ENCODE measurements around the gene CREG2. TPM values are rescaled to one million over a fixed set of nuclear protein-coding genes. Genes with fewer than 3 reads are reported as not detected.
A peak's percentile ranks its signal among the peaks of the same experiment; 100 is the strongest.

The CREG2 gene, protein sequence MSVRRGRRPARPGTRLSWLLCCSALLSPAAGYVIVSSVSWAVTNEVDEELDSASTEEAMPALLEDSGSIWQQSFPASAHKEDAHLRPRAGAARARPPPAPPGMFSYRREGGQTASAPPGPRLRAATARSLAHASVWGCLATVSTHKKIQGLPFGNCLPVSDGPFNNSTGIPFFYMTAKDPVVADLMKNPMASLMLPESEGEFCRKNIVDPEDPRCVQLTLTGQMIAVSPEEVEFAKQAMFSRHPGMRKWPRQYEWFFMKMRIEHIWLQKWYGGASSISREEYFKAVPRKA
- under 1 TPM in 2 of 4 donors, not detected in 2; 0.13 to 0.34 TPM for total RNA-seq
- polyA plus RNA-seq: under 1 TPM in 2 of 3 donors, not detected in 1; 0.04 to 0.07 TPM
- long read RNA-seq, donor 1: 0 reads
- long read RNA-seq, donor 2: 0 reads

DNA sequence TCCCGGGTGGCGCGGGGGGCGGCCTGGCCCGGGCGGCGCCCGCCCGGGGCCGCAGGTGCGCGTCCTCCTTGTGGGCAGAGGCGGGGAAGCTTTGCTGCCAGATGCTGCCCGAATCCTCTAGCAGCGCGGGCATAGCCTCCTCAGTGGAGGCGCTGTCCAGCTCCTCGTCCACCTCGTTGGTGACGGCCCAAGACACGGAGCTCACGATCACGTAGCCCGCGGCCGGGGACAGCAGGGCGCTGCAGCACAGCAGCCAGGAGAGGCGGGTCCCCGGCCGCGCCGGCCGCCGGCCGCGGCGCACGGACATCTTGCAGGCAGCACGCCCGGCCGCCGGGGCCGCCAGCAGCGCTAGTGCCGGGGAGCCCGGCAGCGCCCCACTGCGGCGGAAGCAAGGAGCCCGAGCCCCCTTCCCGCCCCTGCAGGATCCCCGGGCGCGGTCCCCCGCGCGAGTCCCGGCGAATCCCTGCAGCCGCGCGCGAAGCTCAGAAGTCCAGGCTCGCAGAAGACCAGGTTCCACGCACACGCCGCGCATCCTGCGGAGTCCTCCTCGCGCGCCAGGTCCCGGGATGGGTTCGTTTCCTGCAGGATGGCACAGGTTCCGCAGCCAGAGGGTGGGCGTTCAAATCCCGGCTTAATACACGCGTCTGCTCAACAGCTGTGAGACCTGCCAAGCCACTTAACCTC, at the start of gene CREG2:
Gene CREG2 (minus strand): TSS at position 353 of the 684 bp plus-strand sequence. CDS start 46 bp downstream, at position 307.
- peak within 1 kb of the TSS; percentile 61 for H3K4me3 ChIP-seq
- peaks cover 0 to 77% (median 14%) of the 10 kb centered on the region in 3 donors for H3K27me3 ChIP-seq (ENCODE audit: insufficient read depth in 3 of 3, low read length in 2 of 3)
- intact Hi-C loops (cut with DNase I): no loop called here
- no peaks in the 10 kb centered on the region for H3K9me3 ChIP-seq
- H3K36me3 ChIP-seq (ENCODE audit: insufficient read depth in 1 of 2, low read depth in 1 of 2): no peaks in the 10 kb centered on the region
- H3K4me1 ChIP-seq: peaks cover 9% of the 10 kb centered on the region
- DNase-seq (peak; percentile 64 to 72), ATAC-seq (peak; percentile 76 to 85 (median 80))
- TF ChIP-seq, protein P1, sequence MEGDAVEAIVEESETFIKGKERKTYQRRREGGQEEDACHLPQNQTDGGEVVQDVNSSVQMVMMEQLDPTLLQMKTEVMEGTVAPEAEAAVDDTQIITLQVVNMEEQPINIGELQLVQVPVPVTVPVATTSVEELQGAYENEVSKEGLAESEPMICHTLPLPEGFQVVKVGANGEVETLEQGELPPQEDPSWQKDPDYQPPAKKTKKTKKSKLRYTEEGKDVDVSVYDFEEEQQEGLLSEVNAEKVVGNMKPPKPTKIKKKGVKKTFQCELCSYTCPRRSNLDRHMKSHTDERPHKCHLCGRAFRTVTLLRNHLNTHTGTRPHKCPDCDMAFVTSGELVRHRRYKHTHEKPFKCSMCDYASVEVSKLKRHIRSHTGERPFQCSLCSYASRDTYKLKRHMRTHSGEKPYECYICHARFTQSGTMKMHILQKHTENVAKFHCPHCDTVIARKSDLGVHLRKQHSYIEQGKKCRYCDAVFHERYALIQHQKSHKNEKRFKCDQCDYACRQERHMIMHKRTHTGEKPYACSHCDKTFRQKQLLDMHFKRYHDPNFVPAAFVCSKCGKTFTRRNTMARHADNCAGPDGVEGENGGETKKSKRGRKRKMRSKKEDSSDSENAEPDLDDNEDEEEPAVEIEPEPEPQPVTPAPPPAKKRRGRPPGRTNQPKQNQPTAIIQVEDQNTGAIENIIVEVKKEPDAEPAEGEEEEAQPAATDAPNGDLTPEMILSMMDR (IDR thresholded peaks at IDR 0.05): peak; percentile 33
- WGBS, 3 donors: 0 to 1% (median 0%) methylated on average over 43 to 79 of the region's 79 CpGs
- H3K27ac ChIP-seq: no peak within 1 kb of the TSS

DNA sequence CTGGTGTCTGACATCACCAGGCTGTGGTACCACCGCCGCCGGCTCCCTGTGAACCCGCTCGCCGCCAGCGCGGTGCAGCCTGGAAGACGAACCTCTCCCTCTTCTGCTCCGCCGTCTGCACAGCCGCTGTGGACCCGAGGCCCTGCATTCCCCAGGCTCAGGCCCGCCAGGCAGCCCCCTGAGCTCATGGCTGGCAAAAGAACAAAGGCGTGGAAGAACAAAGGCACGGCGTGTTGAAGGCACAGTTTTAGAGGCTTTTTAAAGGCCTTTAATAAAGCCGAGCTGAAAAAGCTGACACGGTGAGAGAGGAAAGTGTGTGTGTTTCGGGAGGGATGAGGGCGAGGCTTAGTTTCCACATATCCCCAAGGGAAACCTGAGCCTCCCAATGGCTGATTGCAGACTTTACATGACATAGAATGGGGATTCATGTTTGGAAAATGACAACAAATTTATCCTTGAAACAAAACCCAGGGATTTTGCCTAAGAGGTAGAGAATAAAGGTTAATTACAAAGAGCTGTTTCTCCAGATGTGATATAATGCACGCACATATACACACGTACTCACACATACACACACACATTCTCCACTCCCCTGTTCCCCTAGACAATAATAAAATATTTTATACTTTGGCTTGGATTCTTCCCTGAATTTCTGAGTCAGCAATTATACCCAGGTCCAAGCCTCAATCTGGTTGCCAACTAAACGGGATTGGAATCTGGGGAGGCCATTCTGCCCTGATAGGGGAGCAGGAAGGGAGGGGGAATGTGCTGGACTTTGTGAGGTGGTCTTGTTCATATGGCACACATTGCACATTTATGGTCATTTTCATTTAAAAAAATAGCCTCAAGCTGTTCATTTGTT, 47.9 kb upstream of the CREG2 start:
- Histone ChIP-seq H3K4me3 (no peak overlapping the region), H3K9me3 (no peaks in the 10 kb centered on the region), H3K4me1 (no peaks in the 10 kb centered on the region), H3K36me3 (ENCODE audit: insufficient read depth in 1 of 2, low read depth in 1 of 2) (no peaks in the 10 kb centered on the region), H3K27me3 (ENCODE audit: insufficient read depth in 3 of 3, low read length in 2 of 3) (no peaks in the 10 kb centered on the region), H3K27ac (no peak overlapping the region)
- no peak for DNase-seq
- TF ChIP-seq, protein P1 (IDR thresholded peaks at IDR 0.05): no peak
- WGBS, 3 donors: 39 to 51% (median 46%) methylated on average over 24 of the region's 24 CpGs
- ATAC-seq: no peak
- intact Hi-C loops (cut with DNase I): no loop called here

DNA sequence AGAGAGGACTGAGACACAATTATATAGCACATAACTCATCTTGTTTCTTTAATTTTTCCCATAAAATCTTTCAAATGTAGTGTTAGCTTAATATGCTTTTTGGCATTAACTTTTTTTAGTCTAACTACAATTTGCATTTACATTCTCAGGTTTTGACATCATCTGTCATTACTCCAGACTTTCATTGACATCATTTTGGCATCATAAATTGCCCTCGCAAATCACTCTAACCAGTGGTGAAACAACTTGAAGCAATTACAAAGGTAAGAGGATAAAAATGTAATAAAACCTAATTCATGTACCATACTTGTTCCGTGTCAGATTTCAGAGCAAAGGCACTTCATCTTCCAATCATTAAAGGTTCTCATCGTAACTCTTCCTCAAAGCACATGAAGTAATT, 46.2 kb upstream of the CREG2 start:
- Histone ChIP-seq H3K27me3 (ENCODE audit: insufficient read depth in 3 of 3, low read length in 2 of 3) (no peaks in the 10 kb centered on the region), H3K36me3 (ENCODE audit: insufficient read depth in 1 of 2, low read depth in 1 of 2) (no peaks in the 10 kb centered on the region), H3K4me3 (no peak overlapping the region), H3K9me3 (no peaks in the 10 kb centered on the region), H3K27ac (no peak overlapping the region), H3K4me1 (peaks cover 12% of the 10 kb centered on the region)
- intact Hi-C loops (cut with DNase I): no loop called here
- WGBS, 3 donors: 89 to 95% (median 93%) methylated on average over 3 of the region's 3 CpGs
- no peak for DNase-seq
- ATAC-seq: no peak
- TF ChIP-seq, protein P1 (IDR thresholded peaks at IDR 0.05): no peak

DNA sequence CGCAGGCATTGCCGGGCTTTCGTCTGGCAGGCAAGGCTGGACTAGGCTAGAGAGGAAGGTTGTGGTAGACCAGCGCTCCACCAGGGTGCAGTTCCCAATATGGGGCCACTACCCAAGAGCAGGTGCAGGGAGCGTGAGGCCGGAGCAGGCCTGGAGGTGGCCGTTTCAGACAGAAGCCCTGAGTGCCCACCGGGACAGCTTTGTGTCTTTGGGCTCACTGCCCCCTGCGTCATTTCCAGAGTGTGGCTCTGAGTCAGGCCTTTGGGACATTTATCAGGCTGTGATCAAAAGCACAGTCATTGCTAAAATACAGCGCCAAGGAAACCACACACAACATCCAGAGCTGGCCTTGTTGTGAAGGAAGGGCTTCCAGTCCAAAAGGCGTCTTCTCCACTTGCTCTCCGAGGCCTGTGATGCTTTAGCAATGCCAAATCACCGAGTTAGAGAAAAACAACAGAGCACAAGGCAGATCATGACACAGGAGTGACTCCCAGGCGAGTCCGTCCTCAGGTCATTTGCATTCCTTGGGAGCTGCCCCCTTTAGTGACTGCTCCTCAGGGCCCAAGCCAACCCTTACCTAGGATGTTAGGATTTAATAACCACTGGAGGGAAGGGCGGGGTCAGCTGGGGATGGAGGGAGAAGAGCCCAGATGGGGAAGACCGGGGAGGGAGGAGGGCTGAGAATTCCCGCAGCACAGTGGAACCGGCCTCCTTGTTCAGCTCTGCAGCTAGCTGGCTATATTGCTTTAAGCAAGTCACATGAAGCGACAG, 45.3 kb upstream of the CREG2 start:
- DNase-seq: peak in 1 of 2 donors; percentile 43
- no peak overlapping the region for H3K27ac ChIP-seq
- intact Hi-C loops (cut with DNase I): no loop called here

More for the DNA sequence above, 45.3 kb upstream of the CREG2 start:
- TF ChIP-seq, protein P1 (IDR thresholded peaks at IDR 0.05): no peak
- no peaks in the 10 kb centered on the region for H3K36me3 ChIP-seq (ENCODE audit: insufficient read depth in 1 of 2, low read depth in 1 of 2)
- no peaks in the 10 kb centered on the region for H3K9me3 ChIP-seq
- no peaks in the 10 kb centered on the region for H3K27me3 ChIP-seq (ENCODE audit: insufficient read depth in 3 of 3, low read length in 2 of 3)
- H3K4me1 ChIP-seq: peaks cover 15% of the 10 kb centered on the region
- H3K4me3 ChIP-seq: no peak overlapping the region
- WGBS, 3 donors: 83 to 91% (median 83%) methylated on average over 20 of the region's 20 CpGs
- ATAC-seq: peak in 1 of 4 donors; percentile 39
